A204.1 (cell line): Measurements from ENCODE around the gene CCDC28B.
A peak's percentile ranks its signal among the peaks of the same experiment; 100 is the strongest.
"Not testable (repeated sequence)": the region's sequence is repeated elsewhere in the genome, so short reads cannot be mapped to it uniquely, and the experiment has no call there.

Experiments
- FAIRE-seq: peaks from 2 replicates; lab custom pipeline; 2012; peaks lifted over from hg19 to GRCh38; lab: Jason Lieb, UNC

CCDC28B gene

GRCh38 chr1:32200226-32201010 lies at the start of gene CCDC28B:
Gene CCDC28B (plus strand): TSS chr1:32200595. CDS start chr1:32201936, 1,341 bp downstream.
- no peak for FAIRE-seq

GRCh38 chr1:32150847-32151246 lies 49.5 kb upstream of the CCDC28B start:
- no peak for FAIRE-seq

- no peak for FAIRE-seq
Observed at GRCh38 chr1:32151319-32151787, 49.0 kb upstream of the CCDC28B start.

GRCh38 chr1:32159189-32159588 lies 41.2 kb upstream of the CCDC28B start:
- FAIRE-seq = no peak

- no peak for FAIRE-seq
Observed at GRCh38 chr1:32163405-32163804, 37.0 kb upstream of the CCDC28B start.

GRCh38 chr1:32165633-32166032 lies 34.8 kb upstream of the CCDC28B start:
- not testable (repeated sequence) for FAIRE-seq

- FAIRE-seq = no peak
Observed at GRCh38 chr1:32170991-32171390, 29.4 kb upstream of the CCDC28B start.

- FAIRE-seq = no peak
Observed at GRCh38 chr1:32172621-32173245, 27.7 kb upstream of the CCDC28B start.

- FAIRE-seq = no peak
Observed at GRCh38 chr1:32178380-32179192, 21.8 kb upstream of the CCDC28B start.

GRCh38 chr1:32179193-32179442 lies 21.3 kb upstream of the CCDC28B start:
- no peak for FAIRE-seq

- FAIRE-seq = peak; percentile 53
Observed at GRCh38 chr1:32179443-32180185, 20.8 kb upstream of the CCDC28B start, which contains the start of gene TXLNA. Gene TXLNA (plus strand): TSS chr1:32179675. CDS start chr1:32180346, 671 bp downstream.

GRCh38 chr1:32180186-32181060 lies 20.0 kb upstream of the CCDC28B start:
- no peak for FAIRE-seq

GRCh38 chr1:32181065-32181464 lies 19.3 kb upstream of the CCDC28B start:
- FAIRE-seq = no peak

- FAIRE-seq = no peak
Observed at GRCh38 chr1:32181563-32181962, 18.8 kb upstream of the CCDC28B start.

- no peak for FAIRE-seq
Observed at GRCh38 chr1:32182060-32182459, 18.3 kb upstream of the CCDC28B start.

GRCh38 chr1:32184650-32185049 lies 15.7 kb upstream of the CCDC28B start:
- FAIRE-seq = no peak

- no peak for FAIRE-seq
Observed at GRCh38 chr1:32186077-32186476, 14.3 kb upstream of the CCDC28B start.

GRCh38 chr1:32186491-32186890 lies 13.9 kb upstream of the CCDC28B start:
- no peak for FAIRE-seq

GRCh38 chr1:32187850-32188249 lies 12.5 kb upstream of the CCDC28B start:
- no peak for FAIRE-seq

- no peak for FAIRE-seq
Observed at GRCh38 chr1:32192220-32192948, 8.0 kb upstream of the CCDC28B start.

- no peak for FAIRE-seq
Observed at GRCh38 chr1:32194984-32195383, 5.4 kb upstream of the CCDC28B start.
